ENCODE results near the gene CLDN7. TPM values are rescaled to one million over a fixed set of nuclear protein-coding genes. Genes with fewer than 3 reads are reported as not detected.

The CLDN7 gene
- total RNA-seq, 2 donors from 2014 or later: 142 to 149 TPM

DNA sequence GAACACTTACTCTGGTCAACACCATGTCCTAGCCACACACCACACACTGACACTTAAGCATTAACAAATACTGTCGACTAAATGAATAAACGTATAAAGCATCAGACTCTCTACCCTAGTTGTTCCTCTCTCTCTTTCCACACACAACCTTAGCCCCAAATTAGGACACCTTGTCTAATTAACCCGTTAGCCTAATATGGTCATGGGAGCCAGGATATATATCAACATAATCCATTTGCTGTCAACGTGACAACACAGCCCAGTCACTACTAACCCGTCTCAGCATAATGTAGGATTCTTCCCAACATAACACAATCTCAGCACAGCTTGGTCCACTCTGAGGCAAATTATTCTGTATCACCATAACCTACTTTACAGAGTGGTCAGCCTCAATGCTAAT lies 30.2 kb downstream of the CLDN7 start:
- Mint-ChIP-seq H3K4me1 (peaks cover 32% of the 10 kb centered on the region), H3K27me3 (ENCODE audit: insufficient read depth) (no peaks in the 10 kb centered on the region), H3K4me3 (peak overlapping the region; percentile 88), H3K36me3 (ENCODE audit: low read depth) (peaks cover 68% of the 10 kb centered on the region), H3K9me3 (no peaks in the 10 kb centered on the region), H3K27ac (no peak overlapping the region)
- Histone ChIP-seq H3K4me3 (ENCODE audit: low read length) (peak overlapping the region; percentile 99), H3K9ac (ENCODE audit: extremely low read depth, low read length, poor library complexity, severe bottlenecking) (no peak overlapping the region), H3K36me3 (ENCODE audit: control insufficient read depth, insufficient read depth, low read length) (peaks cover 61% of the 10 kb centered on the region), H3K27me3 (ENCODE audit: control insufficient read depth, insufficient read depth, low read length, poor library complexity, severe bottlenecking) (no peaks in the 10 kb centered on the region), H3K9me3 (ENCODE audit: control insufficient read depth, low read length) (no peaks in the 10 kb centered on the region), H3K4me1 (ENCODE audit: control insufficient read depth, insufficient read depth, low read length) (peaks cover 5% of the 10 kb centered on the region), H3K27ac (ENCODE audit: low read depth, low read length) (no peak overlapping the region)
- WGBS, 2 experiments (ENCODE audit: insufficient coverage in 1 of 2, insufficient read length in 1 of 2): 90 to 94% methylated on average over 5 of the region's 5 CpGs
- no peak for DNase-seq
- TF ChIP-seq, protein P1, sequence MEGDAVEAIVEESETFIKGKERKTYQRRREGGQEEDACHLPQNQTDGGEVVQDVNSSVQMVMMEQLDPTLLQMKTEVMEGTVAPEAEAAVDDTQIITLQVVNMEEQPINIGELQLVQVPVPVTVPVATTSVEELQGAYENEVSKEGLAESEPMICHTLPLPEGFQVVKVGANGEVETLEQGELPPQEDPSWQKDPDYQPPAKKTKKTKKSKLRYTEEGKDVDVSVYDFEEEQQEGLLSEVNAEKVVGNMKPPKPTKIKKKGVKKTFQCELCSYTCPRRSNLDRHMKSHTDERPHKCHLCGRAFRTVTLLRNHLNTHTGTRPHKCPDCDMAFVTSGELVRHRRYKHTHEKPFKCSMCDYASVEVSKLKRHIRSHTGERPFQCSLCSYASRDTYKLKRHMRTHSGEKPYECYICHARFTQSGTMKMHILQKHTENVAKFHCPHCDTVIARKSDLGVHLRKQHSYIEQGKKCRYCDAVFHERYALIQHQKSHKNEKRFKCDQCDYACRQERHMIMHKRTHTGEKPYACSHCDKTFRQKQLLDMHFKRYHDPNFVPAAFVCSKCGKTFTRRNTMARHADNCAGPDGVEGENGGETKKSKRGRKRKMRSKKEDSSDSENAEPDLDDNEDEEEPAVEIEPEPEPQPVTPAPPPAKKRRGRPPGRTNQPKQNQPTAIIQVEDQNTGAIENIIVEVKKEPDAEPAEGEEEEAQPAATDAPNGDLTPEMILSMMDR (conservative IDR thresholded peaks at IDR 0.05): no peak

DNA sequence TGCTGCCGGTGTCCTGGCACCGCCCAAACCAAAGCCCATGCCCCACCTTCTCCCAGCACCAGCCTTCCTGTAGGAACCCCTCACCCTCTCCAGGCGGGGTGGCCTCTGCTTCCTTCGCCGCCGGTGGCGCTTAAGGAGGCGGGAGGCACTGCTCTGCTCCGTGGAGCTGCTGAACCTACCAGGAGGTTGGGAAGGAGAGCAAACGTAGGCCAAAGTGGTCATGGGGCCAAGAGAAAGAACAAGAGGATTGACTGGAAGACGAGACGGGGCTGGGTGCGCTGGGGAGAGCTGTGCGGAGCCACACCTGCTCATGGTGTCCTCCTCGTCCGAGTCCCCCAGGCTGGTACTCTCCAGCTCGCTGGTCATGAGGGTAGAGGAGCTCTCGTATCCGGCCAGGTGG lies 32.8 kb downstream of the CLDN7 start:
- Histone ChIP-seq H3K4me1 (ENCODE audit: control insufficient read depth, insufficient read depth, low read length) (peaks cover 3% of the 10 kb centered on the region), H3K4me3 (ENCODE audit: low read length) (no peak overlapping the region), H3K9me3 (ENCODE audit: control insufficient read depth, low read length) (no peaks in the 10 kb centered on the region), H3K9ac (ENCODE audit: extremely low read depth, low read length, poor library complexity, severe bottlenecking) (no peak overlapping the region), H3K27me3 (ENCODE audit: control insufficient read depth, insufficient read depth, low read length, poor library complexity, severe bottlenecking) (no peaks in the 10 kb centered on the region), H3K27ac (ENCODE audit: low read depth, low read length) (no peak overlapping the region), H3K36me3 (ENCODE audit: control insufficient read depth, insufficient read depth, low read length) (peaks cover 55% of the 10 kb centered on the region)
- Mint-ChIP-seq H3K36me3 (ENCODE audit: low read depth) (peaks cover 59% of the 10 kb centered on the region), H3K27me3 (ENCODE audit: insufficient read depth) (no peaks in the 10 kb centered on the region), H3K4me1 (peaks cover 14% of the 10 kb centered on the region), H3K27ac (no peak overlapping the region), H3K4me3 (no peak overlapping the region), H3K9me3 (no peaks in the 10 kb centered on the region)
- WGBS, 2 experiments (ENCODE audit: insufficient coverage in 1 of 2, insufficient read length in 1 of 2): 96 to 97% methylated on average over 7 to 19 of the region's 19 CpGs
- DNase-seq: no peak
- TF ChIP-seq, protein P1 (conservative IDR thresholded peaks at IDR 0.05): no peak

DNA sequence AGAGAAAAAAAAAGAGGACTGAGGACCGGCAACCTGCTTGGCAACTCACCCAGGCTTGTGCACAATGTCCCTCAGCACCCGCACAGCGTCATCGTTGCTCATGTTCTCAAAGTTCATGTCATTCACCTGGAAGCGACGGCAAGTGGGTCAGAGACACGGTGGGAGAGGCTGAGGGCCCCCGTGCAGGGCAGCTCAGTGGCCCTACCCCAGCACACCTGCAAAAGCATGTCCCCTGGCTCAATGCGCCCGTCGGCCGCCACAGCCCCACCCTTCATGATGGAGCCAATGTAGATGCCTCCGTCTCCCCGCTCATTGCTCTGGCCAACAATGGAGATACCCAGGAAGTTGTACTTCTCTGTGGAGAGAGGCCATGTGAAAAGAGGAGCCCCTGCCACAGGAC lies 33.4 kb downstream of the CLDN7 start:
- no peak for DNase-seq
- peaks cover 63% of the 10 kb centered on the region for H3K36me3 Mint-ChIP-seq (ENCODE audit: low read depth)
- TF ChIP-seq, protein P1 (conservative IDR thresholded peaks at IDR 0.05): no peak
- Histone ChIP-seq H3K4me1 (ENCODE audit: control insufficient read depth, insufficient read depth, low read length) (peaks cover 3% of the 10 kb centered on the region), H3K9me3 (ENCODE audit: control insufficient read depth, low read length) (no peaks in the 10 kb centered on the region), H3K27me3 (ENCODE audit: control insufficient read depth, insufficient read depth, low read length, poor library complexity, severe bottlenecking) (no peaks in the 10 kb centered on the region), H3K9ac (ENCODE audit: extremely low read depth, low read length, poor library complexity, severe bottlenecking) (no peak overlapping the region), H3K27ac (ENCODE audit: low read depth, low read length) (no peak overlapping the region), H3K4me3 (ENCODE audit: low read length) (no peak overlapping the region), H3K36me3 (ENCODE audit: control insufficient read depth, insufficient read depth, low read length) (peaks cover 59% of the 10 kb centered on the region)
- 95% methylated on average over 11 to 14 of the region's 14 CpGs for WGBS, 2 experiments (ENCODE audit: insufficient coverage in 1 of 2, insufficient read length in 1 of 2)
- H3K27ac Mint-ChIP-seq: no peak overlapping the region
- H3K4me3 Mint-ChIP-seq: no peak overlapping the region
- H3K4me1 Mint-ChIP-seq: peaks cover 12% of the 10 kb centered on the region
- H3K27me3 Mint-ChIP-seq (ENCODE audit: insufficient read depth): no peaks in the 10 kb centered on the region
- H3K9me3 Mint-ChIP-seq: no peaks in the 10 kb centered on the region
